Natural killer cell (primary cell): ENCODE data around the gene CPSF3. TPM values are rescaled to one million over a fixed set of nuclear protein-coding genes. Genes with fewer than 3 reads are reported as not detected.

Source experiments
- ATAC-seq, 3 donors: fragments of 150-1000 bp in 2 of 3; fragments of 200-7000 bp in 1 of 3; cut with Tn5 transposase; 1 replicate in 1 of 3; 2 replicates in 2 of 3; pipeline ENCODE4 v1.10.0; 2021; ENCODE audit warnings: mild to moderate bottlenecking in 2 of 3, moderate library complexity in 2 of 3
- DNase-seq, 2 donors: peaks; one replicate each; pipeline versions ENCODE4 v3.0.0 to v3.0.0-alpha.2; 2013 to 2021; ENCODE audit warnings: mixed read lengths in 1 of 2
- H3K27ac ChIP-seq: one replicate; pipeline ENCODE4 v1.5.1; 2013; ENCODE audit warnings: mild to moderate bottlenecking, low read length
- H3K27me3 ChIP-seq: one replicate; pipeline ENCODE4 v1.6.1; 2013; ENCODE audit warnings: low read length; ENCODE audit not compliant: control insufficient read depth, insufficient read depth
- H3K36me3 ChIP-seq: one replicate; pipeline ENCODE4 v1.6.1; 2013; ENCODE audit warnings: low read length; ENCODE audit not compliant: control insufficient read depth, insufficient read depth
- H3K4me1 ChIP-seq: one replicate; pipeline ENCODE4 v1.6.1; 2013; ENCODE audit warnings: low read length; ENCODE audit not compliant: control insufficient read depth, insufficient read depth
- H3K4me3 ChIP-seq: one replicate; pipeline ENCODE4 v1.5.1; 2013; ENCODE audit warnings: low read length
- H3K9me3 ChIP-seq: one replicate; pipeline ENCODE4 v1.6.1; 2013; ENCODE audit warnings: low read length; ENCODE audit not compliant: control insufficient read depth, insufficient read depth
- H3K27ac Mint-ChIP-seq, 2 donors: one replicate each; pipeline ENCODE4 v1.8.0; 2022; ENCODE audit warnings: mild to moderate bottlenecking in 2 of 2, mixed read lengths in 2 of 2, moderate library complexity in 1 of 2
- H3K27me3 Mint-ChIP-seq, 2 donors: one replicate each; pipeline ENCODE4 v1.8.0; 2022; ENCODE audit warnings: low read depth in 2 of 2, mixed read lengths in 2 of 2
- H3K36me3 Mint-ChIP-seq: one replicate; pipeline ENCODE4 v1.8.0; 2022; ENCODE audit warnings: mixed read lengths
- H3K4me1 Mint-ChIP-seq, 2 donors: one replicate each; pipeline ENCODE4 v1.8.0; 2022; ENCODE audit warnings: mixed read lengths in 2 of 2
- H3K4me3 Mint-ChIP-seq: one replicate; pipeline ENCODE4 v1.8.0; 2022; ENCODE audit warnings: mild to moderate bottlenecking, moderate library complexity, mixed read lengths
- H3K9me3 Mint-ChIP-seq, 2 donors: one replicate each; pipeline ENCODE4 v1.8.0; 2022; ENCODE audit warnings: mixed read lengths in 2 of 2
- CTCF ChIP-seq: fragments of 200-600 bp; IDR thresholded peaks from one replicate; pipeline ENCODE4 v1.8.0; 2022; ENCODE audit warnings: antibody characterized with exemption
- WGBS: methylation state at CpG from one replicate; pipeline ENCODE4 v1.1.7; 2013; ENCODE audit warnings: missing lambda C conversion rate; ENCODE audit not compliant: insufficient coverage; 5-methylcytosine and 5-hydroxymethylcytosine counted together
- intact Hi-C: fragments of 100-400 bp; cut with micrococcal nuclease; formaldehyde crosslinking; loops from one replicate; pipeline ENCODE4 v1.14.2; 2022
- total RNA-seq, 4 donors: library from RNA; stranded (reverse); fragments of 120-200 nt in 1 of 4; gene quantifications; one replicate each; pipeline versions ENCODE4 v1.2.3 to v1.2.4, GENCODE V29; 2013 to 2022

Gene CPSF3
- total RNA-seq, 3 donors from 2014 or later (not counting 1 experiment from before 2014, with no cell fraction given), result 28.4 to 30.7 (median 28.7) TPM

- H3K4me1 Mint-ChIP-seq, result no peaks in the 10 kb centered on the region
- H3K9me3 Mint-ChIP-seq, result no peaks in the 10 kb centered on the region
- ATAC-seq, result no peak
- no peak overlapping the region for H3K4me3 Mint-ChIP-seq
- no peak for TF ChIP-seq CTCF
- Histone ChIP-seq H3K27me3 (no peaks in the 10 kb centered on the region), H3K4me3 (no peak overlapping the region), H3K4me1 (no peaks in the 10 kb centered on the region), H3K36me3 (no peaks in the 10 kb centered on the region), H3K27ac (no peak overlapping the region), H3K9me3 (no peaks in the 10 kb centered on the region)
- 53% methylated on average over 7 of the region's 9 CpGs for WGBS
- no peaks in the 10 kb centered on the region for H3K36me3 Mint-ChIP-seq
- H3K27me3 Mint-ChIP-seq, result peaks cover 0 to 3% of the 10 kb centered on the region in 2 donors
- intact Hi-C loops, result no loop called here
- H3K27ac Mint-ChIP-seq, result no peak overlapping the region
- no peak for DNase-seq
These were observed 45.9 kb upstream of the CPSF3 start for GRCh38 chr2:9377461-9378097.

DNA sequence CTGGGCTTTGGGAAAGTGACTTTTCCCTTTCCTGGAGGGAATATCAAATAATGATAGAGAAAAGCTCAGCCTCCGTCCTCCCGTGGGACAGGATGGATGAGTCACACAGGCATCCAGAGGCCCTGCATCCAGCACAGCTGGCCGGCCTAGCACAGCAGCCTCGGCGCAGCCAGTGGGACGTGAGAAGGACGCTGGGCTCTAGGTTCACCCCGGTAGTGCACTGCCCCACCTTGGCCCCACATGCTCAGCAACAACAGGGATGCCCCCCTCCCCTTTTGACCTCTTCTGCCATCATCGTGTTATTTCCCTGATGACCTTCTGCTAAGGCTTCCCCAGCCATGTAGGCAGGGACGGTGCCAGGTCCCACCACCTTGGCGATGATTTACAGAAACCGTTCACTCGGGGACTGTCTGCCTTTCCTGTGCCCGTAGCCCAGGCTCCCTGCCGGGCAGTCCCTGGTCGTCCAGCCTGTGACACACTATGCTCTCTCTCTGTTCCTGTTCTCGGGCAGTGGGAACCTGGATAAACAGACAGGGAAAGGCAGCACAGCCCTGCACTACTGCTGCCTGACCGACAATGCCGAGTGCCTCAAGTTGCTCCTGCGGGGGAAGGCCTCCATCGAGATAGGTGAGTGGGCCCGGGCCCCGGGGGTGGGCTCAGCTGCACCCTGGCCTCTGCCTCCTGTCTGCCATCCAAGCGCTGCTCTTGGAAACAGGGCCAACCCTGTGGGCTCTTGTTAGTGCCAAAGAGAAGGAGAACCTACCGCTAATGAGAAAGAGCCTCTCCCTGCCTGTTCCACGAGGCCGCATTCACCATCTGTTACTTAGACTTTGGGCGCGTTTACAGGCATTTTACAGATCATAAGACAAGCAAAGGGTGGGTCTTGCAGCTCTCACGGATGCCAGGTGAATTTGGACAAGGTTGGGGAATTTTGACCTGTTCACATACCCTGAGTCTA, 44.7 kb upstream of the CPSF3 start:
- H3K36me3 Mint-ChIP-seq, result no peaks in the 10 kb centered on the region
- no peak for DNase-seq
- no peaks in the 10 kb centered on the region for H3K4me1 ChIP-seq
- H3K4me3 Mint-ChIP-seq, result no peak overlapping the region
- no peaks in the 10 kb centered on the region for H3K4me1 Mint-ChIP-seq
- intact Hi-C loops, result no loop called here
- ATAC-seq, result no peak
- 90% methylated on average over 30 of the region's 30 CpGs for WGBS
- TF ChIP-seq CTCF, result no peak
- no peaks in the 10 kb centered on the region for H3K36me3 ChIP-seq
- no peak overlapping the region for H3K4me3 ChIP-seq
- no peaks in the 10 kb centered on the region for H3K9me3 ChIP-seq
- no peak overlapping the region for H3K27ac ChIP-seq
- H3K27ac Mint-ChIP-seq, result no peak overlapping the region
- no peaks in the 10 kb centered on the region for H3K27me3 ChIP-seq
- peaks cover 0 to 3% of the 10 kb centered on the region in 2 donors for H3K27me3 Mint-ChIP-seq
- no peaks in the 10 kb centered on the region for H3K9me3 Mint-ChIP-seq

- no peak overlapping the region for H3K27ac ChIP-seq
- ATAC-seq (no peak), DNase-seq (no peak)
- no peaks in the 10 kb centered on the region for H3K9me3 ChIP-seq
- H3K36me3 ChIP-seq, result no peaks in the 10 kb centered on the region
- no peak for TF ChIP-seq CTCF
- H3K4me1 ChIP-seq, result no peaks in the 10 kb centered on the region
- H3K27ac Mint-ChIP-seq, result no peak overlapping the region
- WGBS, result 89% methylated on average over 4 of the region's 5 CpGs
- no peaks in the 10 kb centered on the region for H3K4me1 Mint-ChIP-seq
- H3K27me3 Mint-ChIP-seq, result no peaks in the 10 kb centered on the region
- no peak overlapping the region for H3K4me3 Mint-ChIP-seq
- no peak overlapping the region for H3K4me3 ChIP-seq
- no peaks in the 10 kb centered on the region for H3K9me3 Mint-ChIP-seq
- H3K36me3 Mint-ChIP-seq, result no peaks in the 10 kb centered on the region
- no peaks in the 10 kb centered on the region for H3K27me3 ChIP-seq
- intact Hi-C loops, result no loop called here
These were observed 44.1 kb upstream of the CPSF3 start for GRCh38 chr2:9379391-9379755.
